IMR-90 (cell line): ENCODE results near the gene COL4A2. TPM values are rescaled to one million over a fixed set of nuclear protein-coding genes. Genes with fewer than 3 reads are reported as not detected.

Experiments used
- ATAC-seq: fragments of 200-7000 bp; cut with Tn5 transposase; 2 replicates; pipeline ENCODE4 v1.9.1; 2020; ENCODE audit warnings: low read depth, mild to moderate bottlenecking, moderate library complexity
- BruUV-seq: library from RNA; stranded (reverse); fragments of 400-500 nt; replicated peaks from 2 replicates; lab custom pipeline; 2021; lab: Mats Ljungman, UMichigan
- CTCF ChIA-PET: fragments of 300-600 bp; formaldehyde crosslinking; extraction: SDS; loops from one replicate; lab custom pipeline; 2021; ENCODE audit warnings: antibody characterized with exemption; lab: Yijun Ruan, JAX
- POLR2A ChIA-PET: fragments of 300-600 bp; sonication (Branson Sonifier 250); formaldehyde crosslinking; loops from one replicate; lab custom pipeline; 2022; ENCODE audit warnings: antibody characterized with exemption; ENCODE audit not compliant: unreplicated experiment; lab: Charles Lee
- DNase-seq: peaks from one replicate; pipeline ENCODE4 v3.0.0; 2013
- H2AFZ ChIP-seq: replicated peaks from 2 replicates; pipeline ENCODE3; 2013; ENCODE audit warnings: low read length, mild to moderate bottlenecking; ENCODE audit not compliant: poor library complexity
- H2AK5ac ChIP-seq: 2 replicates; pipeline ENCODE4 v1.6.1; 2013; ENCODE audit warnings: low read depth, low read length, inconsistent platforms
- H2AK9ac ChIP-seq: replicated peaks from 2 replicates; pipeline ENCODE3; 2013; ENCODE audit warnings: mild to moderate bottlenecking, low read depth, low read length, moderate library complexity; ENCODE audit not compliant: poor library complexity
- H2BK120ac ChIP-seq: 2 replicates; pipeline ENCODE4 v1.6.1; 2013; ENCODE audit warnings: low read depth, low read length, inconsistent platforms
- H2BK15ac ChIP-seq: 3 replicates; pipeline ENCODE4 v1.6.1; 2013; ENCODE audit warnings: low read depth, low read length, inconsistent platforms
- H2BK20ac ChIP-seq: 2 replicates; pipeline ENCODE4 v1.6.1; 2013; ENCODE audit warnings: low read depth, mild to moderate bottlenecking, inconsistent platforms, low read length, moderate library complexity
- H2BK5ac ChIP-seq: 2 replicates; pipeline ENCODE4 v1.6.1; 2013; ENCODE audit warnings: mild to moderate bottlenecking, low read depth, low read length, inconsistent platforms; ENCODE audit not compliant: poor library complexity, severe bottlenecking
- H3K14ac ChIP-seq: replicated peaks from 2 replicates; pipeline ENCODE4 v1.6.1; 2013; ENCODE audit warnings: low read depth, low read length, inconsistent platforms
- H3K18ac ChIP-seq: 2 replicates; pipeline ENCODE4 v1.6.1; 2013; ENCODE audit warnings: low read depth, low read length, control low read depth
- H3K23ac ChIP-seq: 2 replicates; pipeline ENCODE4 v1.6.1; 2013; ENCODE audit warnings: low read depth, low read length, inconsistent platforms
- H3K27ac ChIP-seq: 2 replicates; pipeline ENCODE4 v1.5.1; 2013; ENCODE audit warnings: mild to moderate bottlenecking, control low read depth, low read length; ENCODE audit not compliant: insufficient read depth
- H3K27me3 ChIP-seq: 2 replicates; pipeline ENCODE4 v1.6.1; 2013; ENCODE audit warnings: low read length; ENCODE audit not compliant: control insufficient read depth, insufficient read depth
- H3K36me3 ChIP-seq: 2 replicates; pipeline ENCODE4 v1.6.1; 2013; ENCODE audit warnings: low read length, mixed read lengths; ENCODE audit not compliant: control insufficient read depth, insufficient read depth
- H3K4ac ChIP-seq: 2 replicates; pipeline ENCODE4 v1.6.1; 2013; ENCODE audit warnings: low read depth, low read length, inconsistent platforms
- H3K4me1 ChIP-seq: 2 replicates; pipeline ENCODE4 v1.6.1; 2013; ENCODE audit warnings: low read length, mixed read lengths; ENCODE audit not compliant: control insufficient read depth, insufficient read depth
- H3K4me2 ChIP-seq: 2 replicates; pipeline ENCODE4 v1.6.1; 2013; ENCODE audit warnings: low read depth, mild to moderate bottlenecking, control low read depth, low read length, moderate library complexity
- H3K4me3 ChIP-seq: 2 replicates; pipeline ENCODE4 v1.5.1; 2013; ENCODE audit warnings: low read depth, mild to moderate bottlenecking, control low read depth, low read length, moderate library complexity; ENCODE audit not compliant: insufficient read depth
- H3K56ac ChIP-seq: 2 replicates; pipeline ENCODE4 v1.6.1; 2013; ENCODE audit warnings: low read length, inconsistent platforms; ENCODE audit not compliant: insufficient read depth; ENCODE audit errors: extremely low read depth
- H3K79me1 ChIP-seq, 2 experiments: 2 replicates each; pipeline ENCODE4 v1.6.1; 2013; ENCODE audit warnings: low read length in 2 of 2, inconsistent platforms in 1 of 2, low read depth in 1 of 2
- H3K9ac ChIP-seq: 2 replicates; pipeline ENCODE4 v1.6.1; 2013; ENCODE audit warnings: low read depth, low read length, control low read depth
- H3K9me1 ChIP-seq: 2 replicates; pipeline ENCODE4 v1.6.1; 2013; ENCODE audit warnings: low read length, inconsistent platforms; ENCODE audit not compliant: insufficient read depth
- H3K9me3 ChIP-seq: 2 replicates; pipeline ENCODE4 v1.6.1; 2013; ENCODE audit warnings: low read length; ENCODE audit not compliant: control insufficient read depth, insufficient read depth
- H4K20me1 ChIP-seq: 2 replicates; pipeline ENCODE4 v1.6.1; 2013; ENCODE audit warnings: low read length, inconsistent platforms; ENCODE audit not compliant: insufficient read depth
- H4K5ac ChIP-seq: 2 replicates; pipeline ENCODE4 v1.6.1; 2013; ENCODE audit warnings: mild to moderate bottlenecking, low read depth, low read length, control low read depth
- H4K8ac ChIP-seq, 2 experiments: 2 replicates each; pipeline ENCODE4 v1.6.1; 2013; ENCODE audit warnings: low read depth in 2 of 2, low read length in 2 of 2, control low read depth in 1 of 2, inconsistent platforms in 1 of 2
- H4K91ac ChIP-seq: 2 replicates; pipeline ENCODE4 v1.6.1; 2013; ENCODE audit warnings: low read depth, low read length, inconsistent platforms; ENCODE audit not compliant: insufficient read depth
- BHLHE40 ChIP-seq: fragments of 150-350 bp; IDR thresholded peaks from 2 replicates; pipeline ENCODE4 v1.6.1; 2016; ENCODE audit warnings: mild to moderate bottlenecking, low read depth, low read length
- CEBPB ChIP-seq: IDR thresholded peaks from 2 replicates; pipeline ENCODE4 v1.6.1; 2012; ENCODE audit warnings: low read depth, low read length, improper control_type of control experiment
- CTCF ChIP-seq: conservative IDR thresholded peaks from 2 replicates; pipeline ENCODE4 v1.5.1; 2012; ENCODE audit warnings: mild to moderate bottlenecking, low read depth, low read length, improper control_type of control experiment
- ELK1 ChIP-seq: fragments of 150-350 bp; IDR thresholded peaks from 2 replicates; pipeline ENCODE4 v1.6.1; 2016; ENCODE audit warnings: low read depth, mild to moderate bottlenecking, low read length, moderate library complexity, borderline replicate concordance
- FOS ChIP-seq: fragments of 150-350 bp; IDR thresholded peaks from 2 replicates; pipeline ENCODE4 v1.6.1; 2016; ENCODE audit warnings: low read depth, low read length
- MAZ ChIP-seq: IDR thresholded peaks from 2 replicates; pipeline ENCODE4 v1.6.1; 2012; ENCODE audit warnings: low read depth, mild to moderate bottlenecking, low read length, improper control_type of control experiment, moderate library complexity, borderline replicate concordance
- MXI1 ChIP-seq: IDR thresholded peaks from 2 replicates; pipeline ENCODE4 v1.6.1; 2012; ENCODE audit warnings: low read depth, mild to moderate bottlenecking, low read length, moderate library complexity, borderline replicate concordance
- POLR2A ChIP-seq: IDR thresholded peaks from 2 replicates; pipeline ENCODE4 v1.6.1; 2012; ENCODE audit warnings: mild to moderate bottlenecking, low read depth, low read length
- RAD21 ChIP-seq: IDR thresholded peaks from 2 replicates; pipeline ENCODE4 v1.6.1; 2012; ENCODE audit warnings: low read length, improper control_type of control experiment
- RCOR1 ChIP-seq: IDR thresholded peaks from 2 replicates; pipeline ENCODE4 v1.6.1; 2012; ENCODE audit warnings: mild to moderate bottlenecking, low read length, improper control_type of control experiment; ENCODE audit not compliant: insufficient replicate concordance
- RFX5 ChIP-seq: IDR thresholded peaks from 2 replicates; pipeline ENCODE4 v1.8.0; 2012; ENCODE audit warnings: low read depth, mild to moderate bottlenecking, low read length, moderate library complexity
- WGBS, 2 experiments: methylation state at CpG; one replicate each; pipeline versions ENCODE4 v1.1.5 to v1.1.7; 2013; ENCODE audit warnings: missing lambda C conversion rate in 2 of 2; ENCODE audit not compliant: insufficient read length in 1 of 2; ENCODE audit errors: extremely low coverage in 2 of 2; 5-methylcytosine and 5-hydroxymethylcytosine counted together
- dilution Hi-C: fragments of 300-500 bp; cut with HindIII; formaldehyde crosslinking; loops from one replicate; pipeline ENCODE4 v1.14.3; 2018; ENCODE audit warnings: low sequenced_read_pairs; ENCODE audit not compliant: unreplicated experiment
- in situ Hi-C: fragments of 300-500 bp; cut with MboI; formaldehyde crosslinking; loops from 3 replicates; pipeline ENCODE4 v1.14.3; 2019; ENCODE audit warnings: low sequenced_read_pairs, inconsistent platforms, mixed read lengths
- intact Hi-C: fragments of 100-400 bp; cut with micrococcal nuclease; formaldehyde crosslinking; loops from 2 replicates; pipeline ENCODE4 v1.10.0; 2022
- polyA plus RNA-seq, 3 experiments: library from polyadenylated mRNA; depleted of rRNA; stranded (reverse); fragments of >200 nt; gene quantifications; 2 replicates each; pipeline ENCODE4 v1.2.3, GENCODE V29; 2012; ENCODE audit warnings: low replicate concordance in 1 of 3
- total RNA-seq: library from RNA; depleted of rRNA; stranded (reverse); fragments of >200 nt; gene quantifications from 2 replicates; pipeline ENCODE4 v1.2.3, GENCODE V29; 2012

The COL4A2 gene
- total and polyA plus RNA-seq, 2 of the 4 experiments (the other 2 are of a cell fraction) = 90.7 to 457 TPM

- TF ChIP-seq RFX5 = no peak
These were observed 20.9 kb upstream of the COL4A2 start (continued) for GRCh38 chr13:110285991-110286832.

- ATAC-seq = no peak
- no peak for TF ChIP-seq POLR2A
- no peak for TF ChIP-seq CTCF
- no peak for TF ChIP-seq RAD21
- TF ChIP-seq CEBPB = no peak
- TF ChIP-seq BHLHE40 = no peak
- no peak for TF ChIP-seq MXI1
- TF ChIP-seq MAZ = no peak
- no peak for TF ChIP-seq FOS
- no peak for TF ChIP-seq RCOR1
- no peak for TF ChIP-seq ELK1
These were observed 20.0 kb upstream of the COL4A2 start for GRCh38 chr13:110286833-110287819.

More at GRCh38 chr13:110286833-110287819, 20.0 kb upstream of the COL4A2 start:
- H2AK9ac ChIP-seq = no peak overlapping the region
- H4K5ac ChIP-seq = no peak overlapping the region
- no peak overlapping the region for H3K27ac ChIP-seq
- no peak overlapping the region for H3K9ac ChIP-seq
- H2BK20ac ChIP-seq = no peak overlapping the region
- H2AK5ac ChIP-seq = no peak overlapping the region
- no peak overlapping the region for H4K8ac ChIP-seq
- peaks cover 64% of the 10 kb centered on the region for H3K9me1 ChIP-seq
- H3K36me3 ChIP-seq = peaks cover 62% of the 10 kb centered on the region
- H3K23ac ChIP-seq = peak overlapping the region; percentile 46; the same call in 1 of the 2 replicates
- no peak overlapping the region for H3K4me2 ChIP-seq
- in situ Hi-C loops (no loop called here), intact Hi-C loops (no loop called here), dilution Hi-C loops (no loop called here)
- WGBS, 2 experiments = 84% methylated on average over 8 of the region's 21 CpGs; no CpG with 5 or more reads in 1 of the 2 experiments
- no peak overlapping the region for H3K56ac ChIP-seq
- no peak overlapping the region for H2AFZ ChIP-seq
- no peak overlapping the region for H3K14ac ChIP-seq
- ChIA-PET POLR2A (no interaction called here), CTCF (no interaction called here)
- H3K79me1 ChIP-seq = peaks cover 44 to 92% of the 10 kb centered on the region in 2 experiments
- peaks cover 99% of the 10 kb centered on the region for H4K20me1 ChIP-seq
- no TSS peak for BruUV-seq
- no peak overlapping the region for H3K18ac ChIP-seq
- H2BK120ac ChIP-seq = no peak overlapping the region
- no peak overlapping the region for H2BK15ac ChIP-seq
- H3K9me3 ChIP-seq = no peaks in the 10 kb centered on the region
- no peak overlapping the region for H2BK5ac ChIP-seq
- H3K4me3 ChIP-seq = no peak overlapping the region
- no peaks in the 10 kb centered on the region for H3K27me3 ChIP-seq
- H3K4ac ChIP-seq = no peak overlapping the region
- no peak overlapping the region for H4K91ac ChIP-seq
- DNase-seq = no peak
- H3K4me1 ChIP-seq = peaks cover 21% of the 10 kb centered on the region
